ENCODE results near the gene ITIH4. TPM values are rescaled to one million over a fixed set of nuclear protein-coding genes. Genes with fewer than 3 reads are reported as not detected.
A peak's percentile ranks its signal among the peaks of the same experiment; 100 is the strongest.

Gene ITIH4
- polyA plus RNA-seq, 3 donors = 0.59 to 47.7 TPM; not detected in 1

GRCh38 chr3:52787246-52787645, 43.2 kb downstream of the ITIH4 start:
- H3K4me1 Mint-ChIP-seq = peaks cover 2% of the 10 kb centered on the region
- no peaks in the 10 kb centered on the region for H3K4me1 ChIP-seq (ENCODE audit: control insufficient read depth in 1 of 2, insufficient read depth in 2 of 2, low read length in 2 of 2)
- H3K4me3 Mint-ChIP-seq = no peak overlapping the region
- peaks cover 7 to 16% (median 11%) of the 10 kb centered on the region in 3 donors for H3K27me3 Mint-ChIP-seq (ENCODE audit: low read depth in 3 of 3)
- no peaks in the 10 kb centered on the region for H3K79me2 ChIP-seq (ENCODE audit: insufficient read depth, low read length)
- peak overlapping the region in 1 of 7 donors; percentile 30 for H3K27ac Mint-ChIP-seq
- H2AFZ ChIP-seq (ENCODE audit: insufficient read depth, low read depth, low read length, poor library complexity, severe bottlenecking) = no peak overlapping the region
- no peak overlapping the region for H3K4me3 ChIP-seq (replicated peaks in 1 of 3; ENCODE audit: low read depth in 2 of 3, low read length in 3 of 3)
- no peak for DNase-seq
- WGBS (ENCODE audit: insufficient coverage) = 78% methylated on average over 3 of the region's 11 CpGs
- no peaks in the 10 kb centered on the region for H3K36me3 ChIP-seq (replicated peaks in 1 of 2; ENCODE audit: control insufficient read depth in 1 of 2, insufficient read depth in 2 of 2, low read length in 2 of 2)
- no peaks in the 10 kb centered on the region for H3K9me3 ChIP-seq (replicated peaks in 1 of 2; ENCODE audit: control insufficient read depth in 1 of 2, insufficient read depth in 1 of 2, low read length in 2 of 2)
- no peaks in the 10 kb centered on the region for H3K36me3 Mint-ChIP-seq
- no peaks in the 10 kb centered on the region for H4K20me1 ChIP-seq (ENCODE audit: insufficient read depth, low read length)
- no peaks in the 10 kb centered on the region for H3K27me3 ChIP-seq (ENCODE audit: control insufficient read depth in 2 of 2, insufficient read depth in 2 of 2, low read length in 2 of 2)
- no peak for TF ChIP-seq CTCF (IDR thresholded peaks at IDR 0.05)
- no peak overlapping the region for H3K27ac ChIP-seq (ENCODE audit: low read depth in 1 of 2, low read length in 2 of 2)
- intact Hi-C loops (cut with micrococcal nuclease) = no loop called here
- no peak overlapping the region for H3K4me2 ChIP-seq (replicated peaks; ENCODE audit: extremely low read depth, low read length, poor library complexity, severe bottlenecking)
- H3K9me3 Mint-ChIP-seq = no peaks in the 10 kb centered on the region
- no peak overlapping the region for H3K9ac ChIP-seq (ENCODE audit: insufficient read depth, low read length, poor library complexity, severe bottlenecking)

GRCh38 chr3:52786330-52787215, 43.9 kb downstream of the ITIH4 start:
- no peaks in the 10 kb centered on the region for H3K36me3 ChIP-seq (replicated peaks in 1 of 2; ENCODE audit: control insufficient read depth in 1 of 2, insufficient read depth in 2 of 2, low read length in 2 of 2)
- Mint-ChIP-seq H3K27ac (peak overlapping the region in 1 of 7 donors; percentile 18), H3K36me3 (no peaks in the 10 kb centered on the region), H3K4me1 (peaks cover 9% of the 10 kb centered on the region), H3K9me3 (no peaks in the 10 kb centered on the region), H3K4me3 (no peak overlapping the region), H3K27me3 (ENCODE audit: low read depth in 3 of 3) (peaks cover 7 to 16% (median 9%) of the 10 kb centered on the region in 3 donors)
- no peak overlapping the region for H3K4me3 ChIP-seq (replicated peaks in 1 of 3; ENCODE audit: low read depth in 2 of 3, low read length in 3 of 3)
- no peak overlapping the region for H2AFZ ChIP-seq (ENCODE audit: insufficient read depth, low read depth, low read length, poor library complexity, severe bottlenecking)
- no peak for TF ChIP-seq CTCF (IDR thresholded peaks at IDR 0.05)
- H3K27ac ChIP-seq (ENCODE audit: low read depth in 1 of 2, low read length in 2 of 2) = no peak overlapping the region
- peaks cover 0 to 5% of the 10 kb centered on the region in 2 donors for H3K4me1 ChIP-seq (ENCODE audit: control insufficient read depth in 1 of 2, insufficient read depth in 2 of 2, low read length in 2 of 2)
- intact Hi-C loops (cut with micrococcal nuclease) = no loop called here
- no peaks in the 10 kb centered on the region for H3K79me2 ChIP-seq (ENCODE audit: insufficient read depth, low read length)
- no peaks in the 10 kb centered on the region for H3K27me3 ChIP-seq (ENCODE audit: control insufficient read depth in 2 of 2, insufficient read depth in 2 of 2, low read length in 2 of 2)
- H3K9ac ChIP-seq (ENCODE audit: insufficient read depth, low read length, poor library complexity, severe bottlenecking) = no peak overlapping the region
- no peaks in the 10 kb centered on the region for H3K9me3 ChIP-seq (replicated peaks in 1 of 2; ENCODE audit: control insufficient read depth in 1 of 2, insufficient read depth in 1 of 2, low read length in 2 of 2)
- H3K4me2 ChIP-seq (replicated peaks; ENCODE audit: extremely low read depth, low read length, poor library complexity, severe bottlenecking) = no peak overlapping the region
- no peaks in the 10 kb centered on the region for H4K20me1 ChIP-seq (ENCODE audit: insufficient read depth, low read length)
- 94% methylated on average over 9 of the region's 19 CpGs for WGBS (ENCODE audit: insufficient coverage)
- DNase-seq = no peak
